HG03066 (cell line): ENCODE results near the gene SBK2.
"Not testable (repeated sequence)": the region's sequence is repeated elsewhere in the genome, so short reads cannot be mapped to it uniquely, and the experiment has no call there.

ENCODE experiments used
- ATAC-seq: cut with Tn5 transposase; IDR thresholded peaks from one replicate; pipeline ENCODE4 v1.9.1; 2021; ENCODE audit warnings: low read depth; ENCODE audit not compliant: unreplicated experiment

The SBK2 gene

GRCh38 chr19:55503502-55504251, 33.3 kb downstream of the SBK2 start:
- peak; percentile 90 for ATAC-seq

GRCh38 chr19:55503157-55503501, 33.8 kb downstream of the SBK2 start:
- no peak for ATAC-seq

GRCh38 chr19:55502197-55502952, 34.6 kb downstream of the SBK2 start:
- ATAC-seq, result no peak

- no peak for ATAC-seq
Observed at GRCh38 chr19:55500368-55500952, 36.5 kb downstream of the SBK2 start.

GRCh38 chr19:55498246-55498840, 38.6 kb downstream of the SBK2 start:
- ATAC-seq, result no peak

- no peak for ATAC-seq
Observed at GRCh38 chr19:55497763-55498162, 39.2 kb downstream of the SBK2 start.

- not testable (repeated sequence) for ATAC-seq
Observed at GRCh38 chr19:55496820-55497219, 40.1 kb downstream of the SBK2 start.

- no peak for ATAC-seq
Observed at GRCh38 chr19:55495646-55496349, 41.1 kb downstream of the SBK2 start.

GRCh38 chr19:55494172-55494761, 42.7 kb downstream of the SBK2 start:
- no peak for ATAC-seq

GRCh38 chr19:55493645-55494171, 43.2 kb downstream of the SBK2 start:
- no peak for ATAC-seq

GRCh38 chr19:55493052-55493644, 43.8 kb downstream of the SBK2 start:
- no peak for ATAC-seq

- no peak for ATAC-seq
Observed at GRCh38 chr19:55492362-55492944, 44.5 kb downstream of the SBK2 start.

- no peak for ATAC-seq
Observed at GRCh38 chr19:55491546-55492360, 45.2 kb downstream of the SBK2 start.

GRCh38 chr19:55490478-55491432, 46.2 kb downstream of the SBK2 start:
- ATAC-seq, result no peak

- no peak for ATAC-seq
Observed at GRCh38 chr19:55489711-55490477, 47.0 kb downstream of the SBK2 start.

GRCh38 chr19:55488986-55489710, 47.8 kb downstream of the SBK2 start:
- no peak for ATAC-seq
